CD14-positive monocyte (primary cell): ENCODE data around the gene PTGR2. TPM values are rescaled to one million over a fixed set of nuclear protein-coding genes. Genes with fewer than 3 reads are reported as not detected.

Experiments used
- DNase-seq, 3 donors: peaks; one replicate each; pipeline ENCODE4 v3.0.0-alpha.2; 2011 to 2022
- H2AFZ ChIP-seq: 2 replicates; pipeline ENCODE4 v1.6.0; 2012; ENCODE audit warnings: mild to moderate bottlenecking, low read depth, low read length, inconsistent platforms; ENCODE audit not compliant: insufficient read depth, poor library complexity, severe bottlenecking
- H3K27ac ChIP-seq, 2 donors: 1 replicate in 1 of 2; 2 replicates in 1 of 2; pipeline ENCODE4 v1.5.1; 2012 to 2013; ENCODE audit warnings: low read length in 2 of 2, control low read depth in 1 of 2, inconsistent platforms in 1 of 2, low read depth in 1 of 2, mild to moderate bottlenecking in 1 of 2
- H3K27me3 ChIP-seq, 2 donors: one replicate each; pipeline versions ENCODE4 v1.6.0 to v1.6.1; 2011 to 2013; ENCODE audit warnings: low read length in 2 of 2; ENCODE audit not compliant: control insufficient read depth in 2 of 2, insufficient read depth in 2 of 2
- H3K36me3 ChIP-seq, 2 donors: replicated peaks in 1 of 2; 1 replicate in 1 of 2; 2 replicates in 1 of 2; pipeline versions ENCODE4 v1.5.1 to v1.6.1; 2012 to 2013; ENCODE audit warnings: low read length in 2 of 2, control low read depth in 1 of 2, inconsistent platforms in 1 of 2, mild to moderate bottlenecking in 1 of 2; ENCODE audit not compliant: insufficient read depth in 2 of 2, control insufficient read depth in 1 of 2
- H3K4me1 ChIP-seq, 2 donors: 1 replicate in 1 of 2; 2 replicates in 1 of 2; pipeline versions ENCODE4 v1.5.1 to v1.6.1; 2012 to 2013; ENCODE audit warnings: low read length in 2 of 2, control low read depth in 1 of 2, inconsistent platforms in 1 of 2, mild to moderate bottlenecking in 1 of 2, moderate library complexity in 1 of 2; ENCODE audit not compliant: insufficient read depth in 2 of 2, control insufficient read depth in 1 of 2
- H3K4me2 ChIP-seq: replicated peaks from 2 replicates; pipeline ENCODE3; 2012; ENCODE audit warnings: low read length, moderate library complexity, mild to moderate bottlenecking; ENCODE audit not compliant: poor library complexity, severe bottlenecking; ENCODE audit errors: extremely low read depth
- H3K4me3 ChIP-seq, 3 experiments: fragments of 200-600 bp in 1 of 3; sonication (generic) in 1 of 3; replicated peaks in 1 of 3; 1 replicate in 2 of 3; 2 replicates in 1 of 3; pipeline ENCODE4 v1.5.1; 2011 to 2013; ENCODE audit warnings: low read length in 3 of 3, mild to moderate bottlenecking in 3 of 3, control low read depth in 2 of 3, low read depth in 2 of 3, inconsistent platforms in 1 of 3, moderate library complexity in 1 of 3
- H3K79me2 ChIP-seq: 2 replicates; pipeline ENCODE4 v1.6.0; 2012; ENCODE audit warnings: mild to moderate bottlenecking, control low read depth, inconsistent platforms, low read length, moderate library complexity; ENCODE audit not compliant: insufficient read depth
- H3K9ac ChIP-seq: 2 replicates; pipeline ENCODE4 v1.6.0; 2017; ENCODE audit warnings: low read length, mild to moderate bottlenecking; ENCODE audit not compliant: insufficient read depth, poor library complexity, severe bottlenecking
- H3K9me3 ChIP-seq, 2 donors: replicated peaks in 1 of 2; 1 replicate in 1 of 2; 2 replicates in 1 of 2; pipeline versions ENCODE4 v1.5.1 to v1.6.1; 2012 to 2013; ENCODE audit warnings: low read length in 2 of 2, control low read depth in 1 of 2; ENCODE audit not compliant: control insufficient read depth in 1 of 2, insufficient read depth in 1 of 2
- H4K20me1 ChIP-seq: 2 replicates; pipeline ENCODE4 v1.6.0; 2012; ENCODE audit warnings: mild to moderate bottlenecking, low read length, control low read depth, moderate library complexity; ENCODE audit not compliant: insufficient read depth
- H3K27ac Mint-ChIP-seq, 7 donors: one replicate each; pipeline ENCODE4 v1.8.0; 2020; ENCODE audit warnings: mild to moderate bottlenecking in 7 of 7, mixed read lengths in 7 of 7, moderate library complexity in 6 of 7, inconsistent platforms in 2 of 7
- H3K27me3 Mint-ChIP-seq, 3 donors: one replicate each; pipeline ENCODE4 v1.8.0; 2021 to 2022; ENCODE audit warnings: low read depth in 3 of 3, mild to moderate bottlenecking in 3 of 3, mixed read lengths in 3 of 3, moderate library complexity in 3 of 3, inconsistent platforms in 1 of 3
- H3K36me3 Mint-ChIP-seq, 2 donors: one replicate each; pipeline ENCODE4 v1.8.0; 2020; ENCODE audit warnings: mixed read lengths in 2 of 2, inconsistent platforms in 1 of 2, mild to moderate bottlenecking in 1 of 2
- H3K4me1 Mint-ChIP-seq: one replicate; pipeline ENCODE4 v1.8.0; 2020; ENCODE audit warnings: mild to moderate bottlenecking, mixed read lengths
- H3K4me3 Mint-ChIP-seq, 2 donors: one replicate each; pipeline ENCODE4 v1.8.0; 2020; ENCODE audit warnings: mild to moderate bottlenecking in 2 of 2, mixed read lengths in 2 of 2, moderate library complexity in 1 of 2
- H3K9me3 Mint-ChIP-seq, 7 donors: one replicate each; pipeline ENCODE4 v1.8.0; 2020 to 2022; ENCODE audit warnings: mixed read lengths in 7 of 7, mild to moderate bottlenecking in 6 of 7, moderate library complexity in 6 of 7, inconsistent platforms in 2 of 7
- WGBS: methylation state at CpG from one replicate; pipeline ENCODE4 v1.1.5; 2013; ENCODE audit warnings: missing lambda C conversion rate; ENCODE audit not compliant: insufficient coverage; 5-methylcytosine and 5-hydroxymethylcytosine counted together
- intact Hi-C, 2 donors: fragments of 100-400 bp; cut with micrococcal nuclease; formaldehyde crosslinking; loops; one replicate each; pipeline versions ENCODE4 v1.15.0 to v1.15.1; 2023
- polyA plus RNA-seq, 3 donors: library from polyadenylated mRNA; depleted of rRNA in 1 of 3; unstranded in 2 of 3; stranded (reverse) in 1 of 3; fragments of 300-500 nt in 2 of 3; fragments of >200 nt in 1 of 3; fragmentation: Illumina TruSeq in 2 of 3; gene quantifications; 1 replicate in 2 of 3; 2 replicates in 1 of 3; pipeline ENCODE4 v1.2.3, GENCODE V29; 2012 to 2021
- TF ChIP-seq, protein P1 (sequence below): fragments of 200-600 bp; IDR thresholded peaks from one replicate; pipeline ENCODE4 v1.8.0; 2022; ENCODE audit warnings: antibody characterized with exemption, mild to moderate bottlenecking

The PTGR2 gene
- polyA plus RNA-seq, 3 donors = 1.1 to 3.8 (median 1.1) TPM

DNA sequence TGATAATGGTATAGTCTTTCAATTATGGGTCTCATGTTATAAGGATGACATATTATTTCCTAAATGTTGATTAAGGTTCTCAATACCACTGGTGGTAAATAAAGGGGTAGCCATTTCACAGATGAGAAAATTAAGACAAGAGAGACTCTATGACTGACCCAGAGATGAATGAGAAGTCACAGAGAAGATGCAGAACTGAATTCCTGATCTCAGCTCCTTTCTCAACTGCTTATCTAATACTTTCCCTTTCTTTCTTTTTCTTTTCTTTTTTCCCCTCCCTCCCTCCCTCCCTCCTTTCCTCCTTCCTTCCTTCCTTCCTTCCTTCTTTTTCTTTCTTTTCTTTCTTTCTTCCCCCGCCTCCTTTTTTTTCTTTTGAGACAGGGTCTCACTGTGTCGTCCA lies 8.3 kb upstream of the PTGR2 start:
- Histone ChIP-seq H3K36me3 (no peaks in the 10 kb centered on the region), H3K4me2 (no peak overlapping the region), H3K27me3 (no peaks in the 10 kb centered on the region), H3K9me3 (no peaks in the 10 kb centered on the region), H3K4me1 (peaks cover 4 to 9% of the 10 kb centered on the region in 2 donors), H3K79me2 (no peaks in the 10 kb centered on the region), H2AFZ (no peak overlapping the region), H3K27ac (no peak overlapping the region), H3K9ac (no peak overlapping the region), H4K20me1 (no peaks in the 10 kb centered on the region), H3K4me3 (no peak overlapping the region)
- Mint-ChIP-seq H3K9me3 (peaks cover 0 to 6% (median 0%) of the 10 kb centered on the region in 7 donors), H3K4me1 (peaks cover 12% of the 10 kb centered on the region), H3K27me3 (peaks cover 2 to 5% (median 5%) of the 10 kb centered on the region in 3 donors), H3K36me3 (no peaks in the 10 kb centered on the region), H3K27ac (peak overlapping the region in 3 of 7 donors; percentile 10 to 83 (median 36)), H3K4me3 (no peak overlapping the region)
- TF ChIP-seq, protein P1, sequence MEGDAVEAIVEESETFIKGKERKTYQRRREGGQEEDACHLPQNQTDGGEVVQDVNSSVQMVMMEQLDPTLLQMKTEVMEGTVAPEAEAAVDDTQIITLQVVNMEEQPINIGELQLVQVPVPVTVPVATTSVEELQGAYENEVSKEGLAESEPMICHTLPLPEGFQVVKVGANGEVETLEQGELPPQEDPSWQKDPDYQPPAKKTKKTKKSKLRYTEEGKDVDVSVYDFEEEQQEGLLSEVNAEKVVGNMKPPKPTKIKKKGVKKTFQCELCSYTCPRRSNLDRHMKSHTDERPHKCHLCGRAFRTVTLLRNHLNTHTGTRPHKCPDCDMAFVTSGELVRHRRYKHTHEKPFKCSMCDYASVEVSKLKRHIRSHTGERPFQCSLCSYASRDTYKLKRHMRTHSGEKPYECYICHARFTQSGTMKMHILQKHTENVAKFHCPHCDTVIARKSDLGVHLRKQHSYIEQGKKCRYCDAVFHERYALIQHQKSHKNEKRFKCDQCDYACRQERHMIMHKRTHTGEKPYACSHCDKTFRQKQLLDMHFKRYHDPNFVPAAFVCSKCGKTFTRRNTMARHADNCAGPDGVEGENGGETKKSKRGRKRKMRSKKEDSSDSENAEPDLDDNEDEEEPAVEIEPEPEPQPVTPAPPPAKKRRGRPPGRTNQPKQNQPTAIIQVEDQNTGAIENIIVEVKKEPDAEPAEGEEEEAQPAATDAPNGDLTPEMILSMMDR = no peak
- 80% methylated on average over 1 of the region's 2 CpGs for WGBS
- DNase-seq = no peak
- intact Hi-C loops = no loop called here

DNA sequence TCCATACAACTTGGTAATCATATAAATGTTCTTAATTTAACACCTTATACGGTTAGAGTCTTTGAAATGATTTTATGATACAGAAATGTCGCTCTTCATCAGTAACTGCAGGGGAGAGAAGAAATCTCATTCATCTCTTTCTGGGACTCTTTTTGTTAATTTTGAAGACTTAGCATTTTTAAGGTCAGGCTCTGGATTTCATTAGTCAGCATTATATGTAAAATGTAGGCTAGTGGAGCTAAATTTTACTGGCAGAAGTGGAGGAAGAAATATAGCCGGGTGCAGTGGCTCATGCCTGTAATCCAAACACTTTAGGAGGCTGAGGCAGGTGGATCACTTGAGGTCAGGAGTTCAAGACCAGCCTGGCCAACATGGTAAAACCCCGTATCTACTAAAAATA lies 4.7 kb upstream of the PTGR2 start:
- H3K27ac Mint-ChIP-seq = no peak overlapping the region
- no peak for DNase-seq
- no peaks in the 10 kb centered on the region for H3K9me3 ChIP-seq
- peaks cover 0 to 5% (median 3%) of the 10 kb centered on the region in 3 donors for H3K27me3 Mint-ChIP-seq
- no peaks in the 10 kb centered on the region for H3K27me3 ChIP-seq
- H3K4me1 ChIP-seq = peaks cover 11 to 17% of the 10 kb centered on the region in 2 donors
- no peak overlapping the region for H3K9ac ChIP-seq
- no peaks in the 10 kb centered on the region for H3K36me3 ChIP-seq
- intact Hi-C loops = loop anchor here in 1 of 2 donors (1.0 kb wide), 1 partner anchor 13 kb away; no protein-coding TSS in a partner anchor
- H4K20me1 ChIP-seq = no peaks in the 10 kb centered on the region
- H3K4me2 ChIP-seq = no peak overlapping the region
- H3K4me3 Mint-ChIP-seq = no peak overlapping the region
- no peak overlapping the region for H2AFZ ChIP-seq
- H3K4me1 Mint-ChIP-seq = peaks cover 19% of the 10 kb centered on the region
- no peaks in the 10 kb centered on the region for H3K79me2 ChIP-seq
- TF ChIP-seq, protein P1 = no peak
- H3K36me3 Mint-ChIP-seq = no peaks in the 10 kb centered on the region
- H3K9me3 Mint-ChIP-seq = peaks cover 0 to 6% (median 0%) of the 10 kb centered on the region in 7 donors
- no CpG with 5 or more reads among the region's 4 CpGs for WGBS
- no peak overlapping the region for H3K4me3 ChIP-seq
- H3K27ac ChIP-seq = no peak overlapping the region
